HFFc6 (cell line): ENCODE results near the gene SIPA1L3. TPM values are rescaled to one million over a fixed set of nuclear protein-coding genes. Genes with fewer than 3 reads are reported as not detected.
A peak's percentile ranks its signal among the peaks of the same experiment; 100 is the strongest.

Experiments
- DNase-seq: peaks from one replicate; pipeline ENCODE4 v3.0.0-alpha.2; 2018
- H3K27ac Mint-ChIP-seq: 2 replicates; pipeline ENCODE4 v1.8.0; 2020; ENCODE audit warnings: mild to moderate bottlenecking, mixed read lengths
- H3K27me3 Mint-ChIP-seq: 2 replicates; pipeline ENCODE4 v1.8.0; 2021; ENCODE audit warnings: mild to moderate bottlenecking, moderate library complexity, mixed read lengths; ENCODE audit not compliant: insufficient read depth
- H3K36me3 Mint-ChIP-seq: 2 replicates; pipeline ENCODE4 v1.8.0; 2021; ENCODE audit warnings: low read depth, mixed read lengths
- H3K4me1 Mint-ChIP-seq: 2 replicates; pipeline ENCODE4 v1.8.0; 2020; ENCODE audit warnings: low read depth, mixed read lengths
- H3K4me3 Mint-ChIP-seq: 2 replicates; pipeline ENCODE4 v1.8.0; 2020; ENCODE audit warnings: mild to moderate bottlenecking, moderate library complexity, mixed read lengths
- H3K9me3 Mint-ChIP-seq: 2 replicates; pipeline ENCODE4 v1.8.0; 2020; ENCODE audit warnings: mild to moderate bottlenecking, mixed read lengths
- CTCF ChIP-seq: fragments of 200-600 bp; sonication (generic); IDR thresholded peaks from 2 replicates; pipeline ENCODE4 v1.5.0; 2021; ENCODE audit warnings: antibody characterized with exemption, mild to moderate bottlenecking
- total RNA-seq, 6 experiments: library from RNA; stranded (reverse); fragmentation: NEBNext Ultra II Directional; extraction: Animal tissue kit (Norgen Biotek cat#: 25700); gene quantifications; 2 replicates in 1 of 6; 3 replicates in 5 of 6; pipeline ENCODE4 v1.2.3, GENCODE V29; 2021

Gene SIPA1L3
- total RNA-seq, 6 experiments from 2014 or later: 34.0 to 46.7 (median 41.8) TPM

- peaks cover 26% of the 10 kb centered on the region for H3K36me3 Mint-ChIP-seq
- H3K9me3 Mint-ChIP-seq: no peaks in the 10 kb centered on the region
- peaks cover 2% of the 10 kb centered on the region; the same call in 1 of the 2 replicates for H3K27me3 Mint-ChIP-seq
- H3K4me1 Mint-ChIP-seq: peaks cover 17% of the 10 kb centered on the region
- no peak overlapping the region for H3K27ac Mint-ChIP-seq
- DNase-seq: no peak
- no peak for TF ChIP-seq CTCF
- no peak overlapping the region for H3K4me3 Mint-ChIP-seq
Observed at GRCh38 chr19:38005224-38005614, 98.2 kb downstream of the SIPA1L3 start.

- Mint-ChIP-seq H3K27me3 (peaks cover 2% of the 10 kb centered on the region; the same call in 1 of the 2 replicates), H3K36me3 (peaks cover 26% of the 10 kb centered on the region), H3K9me3 (no peaks in the 10 kb centered on the region), H3K27ac (no peak overlapping the region), H3K4me1 (peaks cover 10% of the 10 kb centered on the region), H3K4me3 (no peak overlapping the region)
- no peak for TF ChIP-seq CTCF
- no peak for DNase-seq
Observed at GRCh38 chr19:38006361-38007045, 99.5 kb downstream of the SIPA1L3 start.

- no peak for TF ChIP-seq CTCF
- Mint-ChIP-seq H3K27ac (peak overlapping the region; percentile 43), H3K9me3 (no peaks in the 10 kb centered on the region), H3K36me3 (peaks cover 26% of the 10 kb centered on the region), H3K4me1 (peaks cover 18% of the 10 kb centered on the region), H3K4me3 (no peak overlapping the region), H3K27me3 (no peaks in the 10 kb centered on the region)
- DNase-seq: no peak
Observed at GRCh38 chr19:38009650-38010242, 102.7 kb downstream of the SIPA1L3 start.

- H3K4me3 Mint-ChIP-seq: no peak overlapping the region
- H3K27me3 Mint-ChIP-seq: no peaks in the 10 kb centered on the region
- peaks cover 18% of the 10 kb centered on the region for H3K4me1 Mint-ChIP-seq
- peaks cover 26% of the 10 kb centered on the region for H3K36me3 Mint-ChIP-seq
- DNase-seq: no peak
- no peaks in the 10 kb centered on the region for H3K9me3 Mint-ChIP-seq
- TF ChIP-seq CTCF: no peak
- H3K27ac Mint-ChIP-seq: peak overlapping the region; percentile 44; the same call in 1 of the 2 replicates
Observed at GRCh38 chr19:38011426-38011825, 104.4 kb downstream of the SIPA1L3 start.

GRCh38 chr19:38012290-38012689 lies 105.3 kb downstream of the SIPA1L3 start:
- no peak for DNase-seq
- no peak overlapping the region for H3K4me3 Mint-ChIP-seq
- H3K9me3 Mint-ChIP-seq: no peaks in the 10 kb centered on the region
- H3K27me3 Mint-ChIP-seq: no peaks in the 10 kb centered on the region
- no peak for TF ChIP-seq CTCF
- H3K27ac Mint-ChIP-seq: 0 out of 2 replicates have a peak overlapping the region, but pooled peaks have one; percentile 24
- peaks cover 21% of the 10 kb centered on the region; the same call in 1 of the 2 replicates for H3K36me3 Mint-ChIP-seq
- H3K4me1 Mint-ChIP-seq: peaks cover 20% of the 10 kb centered on the region
